HG03575 (cell line): ENCODE measurements around the gene SLC9A9.
"Not testable (repeated sequence)": the region's sequence is repeated elsewhere in the genome, so short reads cannot be mapped to it uniquely, and the experiment has no call there.

Experiments used
- ATAC-seq: cut with Tn5 transposase; IDR thresholded peaks from one replicate; pipeline ENCODE4 v1.9.1; 2021; ENCODE audit not compliant: unreplicated experiment, insufficient number of reproducible peaks, low FRiP score; ENCODE audit errors: extremely low read depth

The SLC9A9 gene

DNA sequence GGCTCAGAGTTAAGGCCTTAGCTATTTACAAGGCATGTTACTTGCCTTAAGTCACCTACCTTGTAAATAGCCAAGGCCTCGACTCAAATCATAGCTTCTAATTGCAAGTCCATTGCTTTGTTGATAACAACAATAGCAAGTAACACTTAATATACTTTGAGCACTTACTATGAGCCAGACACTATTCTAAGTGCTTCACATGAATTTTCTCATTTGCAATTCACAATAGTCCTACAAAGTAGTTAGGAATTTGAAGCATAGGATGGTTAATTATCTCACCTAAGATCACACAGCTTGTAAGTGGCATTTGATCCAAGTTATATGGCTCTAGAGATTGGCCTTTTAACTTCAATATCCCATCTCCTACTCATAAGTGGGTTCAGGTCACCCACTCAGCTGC, 28.4 kb downstream of the SLC9A9 start:
- ATAC-seq: no peak

DNA sequence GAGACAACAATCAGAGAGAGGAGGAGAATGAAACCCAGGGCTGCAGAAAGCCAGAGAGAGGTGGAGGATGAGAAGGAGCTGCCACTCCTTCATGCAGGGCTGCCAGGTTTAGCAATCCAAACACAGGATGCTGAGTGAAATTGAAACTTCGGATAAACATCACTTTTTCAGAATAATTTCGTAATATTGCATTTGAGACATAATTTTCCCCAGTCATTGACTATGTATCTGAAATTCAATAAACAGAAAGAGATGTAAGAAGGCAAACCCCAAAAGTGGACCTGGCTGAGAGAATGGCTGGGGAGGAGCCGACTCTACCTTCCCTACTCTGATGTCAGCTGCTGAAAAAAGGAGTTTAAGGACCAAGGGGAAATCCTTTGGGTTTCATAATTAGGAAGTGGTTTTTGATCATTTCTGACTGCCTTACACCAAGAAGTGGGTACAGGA, 33.8 kb downstream of the SLC9A9 start:
- ATAC-seq: no peak

DNA sequence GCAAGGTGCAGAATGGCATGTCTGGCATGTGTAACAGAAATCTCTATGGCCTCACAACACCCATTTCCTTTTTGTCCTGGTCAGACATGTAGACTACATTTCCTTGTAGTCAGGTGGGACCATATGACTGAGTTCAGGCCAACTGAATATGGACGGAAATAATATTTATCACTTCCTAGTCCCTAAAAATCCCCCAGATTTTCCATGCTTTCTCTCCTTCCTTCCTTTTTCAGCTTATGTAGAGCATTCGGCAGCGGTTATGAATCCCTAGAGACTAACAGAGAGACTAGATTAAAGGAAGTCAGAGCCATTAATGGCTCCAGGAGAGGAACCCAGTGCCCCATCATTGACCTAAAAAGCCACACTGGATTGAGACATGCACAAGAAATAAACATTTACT, 35.8 kb downstream of the SLC9A9 start:
- ATAC-seq: no peak

DNA sequence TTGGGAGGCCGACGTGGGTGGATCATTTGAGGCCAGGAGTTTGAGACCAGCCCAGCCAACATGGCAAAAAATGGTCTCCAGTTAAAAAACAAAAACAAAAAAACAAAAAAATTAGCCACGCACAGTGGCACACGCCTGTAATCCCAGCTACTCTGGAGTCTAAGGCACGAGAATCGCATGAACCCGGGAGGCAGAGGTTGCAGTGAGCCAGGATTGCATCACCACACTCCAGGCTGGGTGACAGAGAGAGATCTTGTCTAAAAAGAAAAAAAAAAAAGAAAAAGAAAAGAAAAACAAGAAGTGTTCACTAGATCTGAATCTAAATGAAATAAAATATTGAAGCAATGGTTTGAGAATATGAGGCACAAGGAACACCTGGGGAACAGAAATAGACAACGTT, 36.7 kb downstream of the SLC9A9 start:
- no peak for ATAC-seq

DNA sequence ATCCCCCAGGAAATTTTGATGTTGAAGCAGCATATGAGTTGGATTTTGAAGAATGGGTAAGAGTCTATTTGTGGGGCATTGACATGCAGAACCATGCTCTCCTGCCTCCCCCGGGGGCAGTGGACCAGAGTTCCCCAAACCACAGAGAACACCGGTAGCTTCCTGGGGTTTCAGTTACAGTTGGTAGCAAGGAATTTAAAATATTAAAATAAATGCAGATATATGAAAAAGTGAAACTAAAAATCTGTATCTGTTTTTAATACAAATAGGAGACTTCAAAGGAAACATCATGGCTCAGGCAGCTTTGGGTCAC, 37.4 kb downstream of the SLC9A9 start:
- no peak for ATAC-seq

DNA sequence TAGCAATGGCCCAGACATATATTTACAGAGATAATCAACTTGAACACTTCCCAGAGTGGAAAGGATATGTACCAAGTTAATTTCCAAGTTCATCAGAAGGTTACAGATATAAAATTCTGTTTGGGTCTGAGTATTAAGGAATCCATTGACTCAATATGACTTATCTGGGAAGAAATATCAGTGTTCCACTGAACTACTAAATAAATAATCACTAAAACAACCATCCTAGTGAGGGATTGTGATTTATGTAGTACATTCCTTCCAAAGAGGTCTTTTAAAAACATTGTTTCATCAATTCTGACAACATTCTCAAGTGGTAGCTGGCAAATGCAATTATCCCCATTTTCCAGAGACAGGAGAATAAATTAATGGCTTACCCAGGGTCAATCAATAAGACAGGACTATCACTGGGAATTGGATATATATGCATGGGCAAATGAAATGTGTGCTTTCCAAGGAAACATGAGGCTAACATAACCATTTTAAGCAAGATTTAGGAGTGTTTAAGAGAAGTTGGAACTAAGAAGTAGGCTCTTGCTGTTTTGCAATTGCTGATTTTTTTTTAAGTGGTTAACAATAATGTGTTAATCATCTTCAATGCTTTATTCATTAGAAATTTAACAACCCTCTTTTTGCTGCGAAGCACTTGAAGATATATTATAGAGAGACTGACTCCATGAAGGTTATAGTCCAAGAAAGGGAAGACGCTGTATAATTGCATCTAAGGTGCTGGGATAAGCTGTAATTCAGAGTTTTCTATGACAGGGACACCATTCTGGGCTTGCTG, 37.9 kb downstream of the SLC9A9 start:
- ATAC-seq: no peak

DNA sequence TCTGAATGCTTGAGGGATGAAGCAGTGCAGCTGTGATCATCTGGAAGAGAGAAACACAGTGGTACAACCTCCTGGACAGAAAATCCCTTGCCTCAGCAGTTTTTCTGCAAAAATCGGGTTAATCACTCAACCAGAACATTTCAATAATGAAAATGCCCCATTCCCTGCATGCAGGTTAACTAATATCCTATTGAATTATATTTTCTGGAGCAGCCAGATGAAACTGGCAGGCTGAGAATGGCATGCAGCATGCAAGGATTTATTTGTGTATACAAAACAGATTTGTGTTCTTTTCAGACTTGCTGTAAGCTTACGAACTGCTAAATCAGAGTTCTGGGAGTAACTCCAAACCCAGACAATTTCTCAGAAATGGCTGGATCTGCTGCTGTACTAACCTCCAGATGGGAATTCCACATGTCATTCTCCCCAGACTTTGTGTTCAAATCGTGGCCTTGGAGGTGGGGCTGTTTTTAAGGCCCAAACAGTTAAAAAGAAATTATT, 39.1 kb downstream of the SLC9A9 start:
- no peak for ATAC-seq

DNA sequence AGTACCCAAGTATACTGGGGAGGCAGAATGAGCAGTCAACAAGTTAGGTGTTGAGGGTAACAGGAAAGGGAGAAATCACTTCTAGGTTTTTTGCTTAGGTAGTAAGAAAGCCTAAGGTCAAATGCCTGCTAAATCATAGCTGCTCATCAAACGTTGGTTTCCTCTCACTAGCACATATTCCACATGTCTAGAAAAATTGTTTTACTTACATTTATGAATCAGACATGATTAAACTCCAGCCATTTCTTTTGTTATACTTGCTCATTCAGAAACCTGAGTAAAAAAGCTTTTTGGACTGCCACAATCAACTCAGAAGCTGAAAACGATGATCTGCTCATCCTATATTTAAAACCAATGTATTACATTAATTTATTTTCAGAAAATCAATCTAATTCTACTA, 40.2 kb downstream of the SLC9A9 start:
- ATAC-seq: no peak

DNA sequence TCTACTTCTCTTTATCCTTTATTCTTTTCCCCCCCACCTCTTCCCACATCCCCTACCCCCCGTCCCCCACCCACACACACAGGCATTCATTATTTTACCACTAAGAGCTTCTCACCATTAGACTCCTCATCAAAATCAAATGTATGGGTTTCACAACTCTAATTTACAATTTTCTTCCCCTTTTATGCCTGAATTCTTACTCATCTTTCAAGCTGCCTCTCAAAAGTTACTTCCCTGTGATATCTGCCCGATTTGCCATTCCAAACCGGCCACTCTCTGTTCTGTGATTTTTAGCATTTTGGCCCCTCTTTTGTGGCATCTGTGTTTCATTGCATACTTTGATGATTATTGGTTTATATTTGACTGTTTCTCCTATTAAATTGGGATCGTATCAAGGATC, 42.2 kb downstream of the SLC9A9 start:
- no peak for ATAC-seq

DNA sequence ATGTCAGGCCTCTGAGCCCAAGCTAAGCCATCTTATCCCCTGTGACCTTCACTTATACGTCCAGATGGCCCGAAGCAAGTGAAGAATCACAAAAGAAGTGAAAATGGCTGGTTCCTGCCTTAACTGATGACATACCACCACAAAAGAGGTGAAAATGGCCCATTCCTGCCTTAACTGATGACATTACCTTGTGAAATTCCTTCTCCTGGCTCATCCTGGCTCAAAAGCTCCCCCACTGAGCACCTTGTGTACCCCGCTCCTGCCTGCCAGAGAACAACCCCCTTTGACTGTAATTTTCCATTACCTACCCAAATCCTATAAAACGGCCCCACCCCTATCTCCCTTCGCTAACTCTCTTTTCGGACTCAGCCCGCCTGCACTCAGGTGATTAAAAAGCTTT, 42.8 kb downstream of the SLC9A9 start:
- ATAC-seq: not testable (repeated sequence)

DNA sequence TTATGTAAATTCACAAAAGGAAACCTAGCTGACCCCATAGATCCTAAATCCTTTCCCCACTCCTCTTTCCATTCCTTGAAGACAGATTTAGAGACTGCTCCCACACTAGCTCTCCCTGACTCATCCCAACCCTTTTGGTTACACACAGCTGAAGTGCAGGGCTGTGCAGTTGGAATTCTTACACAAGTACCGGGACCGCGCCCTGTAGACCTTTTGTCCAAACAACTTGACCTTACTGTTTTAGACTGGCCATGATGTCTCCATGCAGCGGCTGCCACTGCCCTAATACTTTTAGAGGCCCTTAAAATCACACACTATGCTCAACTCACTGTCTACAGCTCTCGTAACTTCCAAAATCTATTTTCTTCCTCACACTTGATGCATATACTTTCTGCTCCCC, 47.2 kb downstream of the SLC9A9 start:
- ATAC-seq: not testable (repeated sequence)

DNA sequence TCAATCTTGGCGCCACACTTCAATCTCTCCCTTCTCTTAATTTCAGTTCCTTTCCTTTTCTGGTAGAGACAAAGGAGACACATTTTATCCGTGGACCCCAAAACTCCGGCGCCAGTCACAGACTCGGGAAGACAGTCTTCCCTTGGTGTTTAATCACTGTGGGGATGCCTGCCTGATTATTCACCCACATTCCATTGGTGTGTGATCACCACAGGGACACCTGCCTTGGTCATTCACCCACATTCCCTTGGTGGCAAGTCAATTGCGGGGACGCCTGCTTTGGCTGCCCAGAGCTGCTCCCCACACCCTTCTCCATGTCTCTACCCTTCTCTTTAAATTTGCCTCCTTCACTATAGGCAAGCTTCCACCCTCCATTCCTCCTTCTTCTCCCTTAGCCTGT, 50.1 kb downstream of the SLC9A9 start:
- not testable (repeated sequence) for ATAC-seq

DNA sequence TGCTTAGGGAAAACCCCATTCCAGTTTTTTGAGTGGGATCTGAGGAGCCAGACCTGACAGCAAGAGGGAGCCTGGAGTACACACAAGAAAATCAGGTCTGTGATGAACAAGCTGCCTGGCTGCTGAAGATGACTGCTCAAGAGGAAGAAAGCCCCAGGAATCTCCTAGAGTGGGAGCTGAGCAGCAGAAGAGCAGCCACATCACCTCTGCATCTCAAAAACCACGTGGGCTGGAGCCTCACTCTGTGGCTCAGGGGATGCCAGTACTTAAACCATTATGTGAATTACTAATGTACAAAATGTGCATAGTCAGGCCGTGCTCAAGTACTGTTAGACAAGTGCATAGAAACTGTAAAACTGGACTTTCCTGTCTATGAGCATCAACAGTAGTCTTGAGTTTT, 52.4 kb downstream of the SLC9A9 start:
- no peak for ATAC-seq

DNA sequence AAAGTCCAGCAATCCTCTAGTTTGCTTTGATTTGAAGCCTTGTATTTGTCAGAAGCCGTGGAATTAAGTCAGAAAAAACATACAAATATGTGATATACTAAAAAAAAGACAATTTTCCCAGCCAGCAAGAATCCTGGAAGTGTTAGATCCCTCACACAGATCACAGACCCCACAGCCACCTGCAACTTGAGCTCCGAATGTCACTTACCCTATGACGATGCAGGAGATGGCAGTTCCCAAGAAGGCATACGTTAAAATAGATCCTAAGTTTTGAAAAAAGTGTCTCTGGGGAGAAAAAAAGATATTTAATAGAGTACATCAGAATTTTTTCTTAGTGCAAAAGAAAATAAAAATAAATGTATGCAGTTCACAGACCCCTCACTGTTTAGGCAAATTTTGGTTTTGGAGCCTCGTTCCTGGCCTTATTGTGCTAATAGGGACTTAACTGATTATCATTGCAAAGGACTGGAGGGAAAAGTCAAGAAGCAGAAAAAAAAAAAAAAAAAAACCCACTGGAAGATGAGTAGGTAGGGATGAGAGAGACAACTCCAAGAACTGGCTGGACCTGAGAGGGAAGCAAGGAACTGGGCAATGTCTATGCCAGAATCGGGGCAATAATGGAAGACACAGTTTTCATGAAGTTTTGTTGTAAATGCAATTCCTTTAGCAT, 53.3 kb downstream of the SLC9A9 start:
- ATAC-seq: no peak

DNA sequence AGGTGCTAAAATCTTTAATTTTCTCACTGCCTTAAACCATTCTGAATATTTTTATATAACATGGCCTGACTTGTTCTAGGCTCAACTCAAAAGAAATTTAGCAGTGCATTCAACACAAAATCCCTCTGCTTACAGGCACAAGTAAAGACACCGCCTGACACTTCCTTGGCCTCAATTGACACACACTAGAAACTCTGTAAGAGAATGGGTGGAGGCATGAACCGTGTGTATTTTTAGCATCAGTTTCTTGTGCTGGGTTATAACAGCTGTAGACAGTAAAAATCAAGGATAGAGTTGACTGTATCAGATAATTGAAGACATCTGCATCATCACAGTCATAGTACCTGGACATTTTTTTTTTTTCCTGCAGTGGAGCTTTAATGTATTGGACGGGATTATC, 54.3 kb downstream of the SLC9A9 start:
- ATAC-seq: no peak

DNA sequence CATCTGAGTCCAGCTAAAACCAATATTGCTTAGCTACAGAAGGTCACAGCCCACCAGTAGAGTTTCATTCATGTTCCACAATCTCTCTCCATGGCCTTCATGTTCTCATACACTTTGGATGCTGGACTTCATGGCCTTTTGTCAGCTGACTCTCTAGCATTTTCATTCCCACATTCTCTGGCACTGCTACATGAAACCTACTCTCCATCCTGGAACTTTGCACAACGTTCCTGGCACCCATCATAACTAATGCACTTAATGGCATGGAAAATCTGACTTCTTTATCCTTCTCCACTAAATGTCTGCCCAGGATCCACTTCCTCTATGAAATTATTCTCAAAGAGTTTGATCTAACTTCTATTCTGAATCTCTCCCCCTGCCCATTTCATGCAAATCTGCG, 56.9 kb downstream of the SLC9A9 start:
- no peak for ATAC-seq

DNA sequence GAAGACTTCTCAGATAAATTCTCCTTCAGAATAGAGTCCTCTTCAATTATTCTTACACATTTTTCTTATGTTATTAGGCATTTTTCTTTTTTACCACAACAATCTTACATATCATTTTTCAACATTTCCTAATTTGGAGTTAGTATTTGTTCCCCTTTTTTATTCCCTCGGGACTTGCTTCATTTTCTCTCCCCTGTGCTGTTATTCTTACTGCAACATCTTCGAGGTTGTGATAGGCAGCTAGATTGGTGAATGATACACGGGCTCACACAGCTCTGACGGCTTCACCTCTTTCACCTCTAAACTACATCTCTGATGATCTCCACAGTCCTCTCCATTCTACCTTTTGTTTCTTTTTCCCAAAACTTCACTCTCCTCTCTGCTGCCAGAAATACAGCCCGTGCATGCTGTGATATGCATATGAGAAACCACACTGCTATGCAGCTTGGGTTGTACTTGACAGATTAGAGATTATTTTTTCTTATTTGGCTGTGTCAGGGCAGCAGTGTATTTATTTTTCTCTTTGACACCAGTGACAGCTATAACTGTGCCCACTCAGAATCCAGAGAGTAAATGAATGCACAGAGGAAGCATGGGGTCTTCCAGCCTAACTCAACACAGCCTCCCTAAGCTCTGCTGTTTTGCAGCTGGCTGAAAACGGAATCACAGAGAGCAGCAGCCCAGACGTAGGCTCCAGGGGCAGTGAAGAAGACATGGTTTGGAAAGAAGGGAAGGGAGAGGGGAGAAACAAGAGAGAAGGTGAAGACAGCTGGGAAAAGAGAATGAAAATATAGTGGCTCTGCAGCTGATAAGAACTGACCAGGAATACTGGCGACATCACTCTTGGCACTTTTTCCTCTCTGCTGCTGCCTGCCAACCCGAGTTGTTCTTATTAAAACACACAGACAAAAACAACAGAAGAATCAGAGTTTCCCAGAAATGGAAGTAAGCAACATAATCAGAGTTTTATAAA, 61.8 kb downstream of the SLC9A9 start:
- ATAC-seq: no peak

DNA sequence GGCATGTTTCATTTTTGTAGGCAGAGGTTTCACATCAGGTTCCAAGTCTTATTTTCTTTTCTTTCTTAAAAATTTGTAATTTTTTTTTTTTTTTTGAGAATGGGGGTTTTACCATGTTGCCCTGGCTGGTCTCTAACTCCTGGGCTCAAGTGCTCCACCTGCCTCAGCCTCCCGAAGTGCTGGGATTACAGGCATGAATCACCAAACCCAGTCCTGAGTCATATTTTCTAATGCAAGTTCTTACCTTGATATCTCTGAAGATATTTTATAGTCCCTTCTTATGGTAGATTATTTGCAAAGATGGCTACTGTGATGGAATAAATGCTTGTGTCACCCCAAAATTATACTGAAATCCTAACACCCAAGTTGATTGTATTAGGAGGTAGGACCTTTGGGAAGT, 63.8 kb downstream of the SLC9A9 start:
- no peak for ATAC-seq

DNA sequence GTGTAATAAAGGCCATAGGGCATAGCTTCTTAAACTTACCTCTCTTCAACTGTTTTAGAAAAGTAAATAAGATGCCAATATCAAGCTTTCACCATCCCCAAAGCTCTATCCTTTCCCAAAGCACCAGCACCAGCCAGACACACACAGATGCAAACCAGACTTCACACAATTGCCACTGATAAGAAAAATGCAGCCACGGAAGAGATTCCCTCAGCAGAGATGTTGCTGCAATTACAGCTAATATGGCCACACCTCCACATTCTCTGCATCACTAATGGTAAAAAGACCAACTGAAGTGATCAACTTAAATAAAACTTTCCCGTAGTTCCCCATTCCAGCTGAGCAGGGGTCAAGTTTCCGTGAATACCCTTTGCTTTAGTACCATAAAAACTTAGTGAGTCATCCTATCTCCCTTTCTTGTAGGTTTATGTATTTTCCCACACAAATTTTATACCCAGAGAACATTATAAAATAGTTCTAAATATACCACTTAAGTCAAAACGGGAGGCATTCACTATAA, 64.4 kb downstream of the SLC9A9 start:
- ATAC-seq: no peak
